ENCODE measurements around the gene SEMA5B. TPM values are rescaled to one million over a fixed set of nuclear protein-coding genes. Genes with fewer than 3 reads are reported as not detected.

Gene SEMA5B
- total and polyA plus RNA-seq, 2 of the 4 experiments (the other 2 are of a cell fraction), result not detected

- Histone ChIP-seq H3K36me3 (ENCODE audit: control insufficient read depth, insufficient read depth, low read length) (no peaks in the 10 kb centered on the region), H2BK120ac (ENCODE audit: low read depth, low read length) (no peak overlapping the region), H3K79me1 (ENCODE audit: low read depth in 1 of 2, low read length in 2 of 2) (peaks cover 13 to 26% of the 10 kb centered on the region in 2 experiments; a peak in 3 of 4 replicates), H2AK5ac (ENCODE audit: low read depth, low read length) (no peak overlapping the region), H3K23ac (ENCODE audit: low read depth, low read length) (no peak overlapping the region), H3K4me1 (ENCODE audit: control insufficient read depth, insufficient read depth, low read length) (peaks cover 8% of the 10 kb centered on the region), H3K9me3 (ENCODE audit: control insufficient read depth, insufficient read depth, low read length) (0 out of 2 replicates have a peak, but pooled peaks cover 2% of the 10 kb centered on the region), H2BK5ac (ENCODE audit: low read depth, low read length, poor library complexity, severe bottlenecking) (no peak overlapping the region), H3K4me3 (ENCODE audit: insufficient read depth, low read depth, low read length) (no peak overlapping the region), H3K18ac (ENCODE audit: low read depth, low read length) (no peak overlapping the region), H3K4me2 (ENCODE audit: low read depth, low read length) (no peak overlapping the region), H3K27me3 (ENCODE audit: control insufficient read depth, insufficient read depth, low read length) (peaks cover 20% of the 10 kb centered on the region), H3K9ac (ENCODE audit: low read depth, low read length) (no peak overlapping the region), H3K14ac (replicated peaks; ENCODE audit: low read depth, low read length) (no peak overlapping the region), H3K4ac (ENCODE audit: low read depth, low read length) (no peak overlapping the region), H3K9me1 (ENCODE audit: insufficient read depth, low read length) (peaks cover 8% of the 10 kb centered on the region), H3K56ac (ENCODE audit: extremely low read depth, insufficient read depth, low read length) (no peak overlapping the region), H2BK20ac (ENCODE audit: low read depth, low read length) (no peak overlapping the region), H4K91ac (ENCODE audit: insufficient read depth, low read depth, low read length) (no peak overlapping the region), H4K20me1 (ENCODE audit: insufficient read depth, low read length) (peaks cover 12% of the 10 kb centered on the region), H2AK9ac (replicated peaks; ENCODE audit: low read depth, low read length, poor library complexity) (no peak overlapping the region), H4K8ac (ENCODE audit: low read depth in 2 of 2, low read length in 2 of 2) (no peak overlapping the region), H2AFZ (replicated peaks; ENCODE audit: low read length, poor library complexity) (no peak overlapping the region), H3K27ac (ENCODE audit: insufficient read depth, low read length) (no peak overlapping the region), H4K5ac (ENCODE audit: low read depth, low read length) (no peak overlapping the region), H2BK15ac (ENCODE audit: low read depth, low read length) (no peak overlapping the region)
- intact Hi-C loops (cut with micrococcal nuclease) (no loop called here), in situ Hi-C loops (cut with MboI; ENCODE audit: low sequenced_read_pairs) (no loop called here), dilution Hi-C loops (cut with HindIII; ENCODE audit: low sequenced_read_pairs, unreplicated experiment) (no loop called here)
- no peak for DNase-seq
- ChIA-PET POLR2A (ENCODE audit: unreplicated experiment) (no interaction called here), CTCF (no interaction called here)
- no TSS peak for BruUV-seq (replicated peaks)
- no peak for ATAC-seq (ENCODE audit: low read depth)
- TF ChIP-seq MAZ (IDR thresholded peaks at IDR 0.05; ENCODE audit: borderline replicate concordance, low read depth, low read length) (no peak), MAFK (IDR thresholded peaks at IDR 0.05; ENCODE audit: low read depth, low read length) (no peak), MXI1 (IDR thresholded peaks at IDR 0.05; ENCODE audit: borderline replicate concordance, low read depth, low read length) (no peak)
- WGBS, 2 experiments (ENCODE audit: extremely low coverage in 2 of 2, insufficient read length in 1 of 2), result no CpG with 5 or more reads among the region's 1 CpG
Measured at GRCh38 chr3:123064914-123065313, 37.4 kb upstream of the SEMA5B start.

Measured in IMR-90 (cell line).